ENCODE measurements around the gene VSIR. TPM values are rescaled to one million over a fixed set of nuclear protein-coding genes. Genes with fewer than 3 reads are reported as not detected.

The VSIR gene
- total RNA-seq, 1 donor from 2014 or later = 0.29 TPM

DNA sequence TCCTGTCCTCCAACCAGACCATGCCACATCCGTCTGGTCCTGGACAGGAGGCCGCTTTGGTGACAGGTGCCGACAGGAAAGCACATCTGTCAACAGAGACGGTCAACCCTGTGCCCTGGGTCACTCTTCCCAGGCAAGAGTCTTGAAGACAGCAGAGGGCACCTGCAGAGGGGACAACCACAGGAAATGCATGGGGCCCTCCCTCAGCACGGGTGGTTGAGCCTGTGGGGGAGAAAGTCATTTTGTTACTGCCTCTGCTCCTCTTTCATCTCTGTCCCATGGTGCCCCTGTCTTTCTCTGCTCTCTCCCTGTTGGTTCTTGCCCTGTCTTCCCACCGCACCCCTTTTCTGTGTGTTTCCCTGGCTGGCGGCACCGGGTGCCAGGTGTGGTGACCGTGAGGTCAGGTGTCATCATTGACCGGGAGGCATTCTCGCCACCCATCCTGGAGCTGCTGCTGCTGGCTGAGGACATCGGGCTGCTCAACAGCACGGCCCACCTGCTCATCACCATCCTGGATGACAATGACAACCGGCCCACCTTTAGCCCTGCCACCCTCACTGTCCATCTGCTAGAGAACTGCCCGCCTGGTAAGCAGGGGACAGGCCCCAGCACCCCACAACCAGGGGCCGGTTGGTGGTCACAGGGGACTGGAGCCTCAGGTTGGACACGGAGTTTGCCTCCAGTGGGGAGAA lies 17.6 kb upstream of the VSIR start:
- no peaks in the 10 kb centered on the region for H3K4me1 Mint-ChIP-seq (ENCODE audit: low read depth, unreplicated experiment)
- H3K36me3 Mint-ChIP-seq (ENCODE audit: unreplicated experiment) = peaks cover 11% of the 10 kb centered on the region
- TF ChIP-seq, protein P1, sequence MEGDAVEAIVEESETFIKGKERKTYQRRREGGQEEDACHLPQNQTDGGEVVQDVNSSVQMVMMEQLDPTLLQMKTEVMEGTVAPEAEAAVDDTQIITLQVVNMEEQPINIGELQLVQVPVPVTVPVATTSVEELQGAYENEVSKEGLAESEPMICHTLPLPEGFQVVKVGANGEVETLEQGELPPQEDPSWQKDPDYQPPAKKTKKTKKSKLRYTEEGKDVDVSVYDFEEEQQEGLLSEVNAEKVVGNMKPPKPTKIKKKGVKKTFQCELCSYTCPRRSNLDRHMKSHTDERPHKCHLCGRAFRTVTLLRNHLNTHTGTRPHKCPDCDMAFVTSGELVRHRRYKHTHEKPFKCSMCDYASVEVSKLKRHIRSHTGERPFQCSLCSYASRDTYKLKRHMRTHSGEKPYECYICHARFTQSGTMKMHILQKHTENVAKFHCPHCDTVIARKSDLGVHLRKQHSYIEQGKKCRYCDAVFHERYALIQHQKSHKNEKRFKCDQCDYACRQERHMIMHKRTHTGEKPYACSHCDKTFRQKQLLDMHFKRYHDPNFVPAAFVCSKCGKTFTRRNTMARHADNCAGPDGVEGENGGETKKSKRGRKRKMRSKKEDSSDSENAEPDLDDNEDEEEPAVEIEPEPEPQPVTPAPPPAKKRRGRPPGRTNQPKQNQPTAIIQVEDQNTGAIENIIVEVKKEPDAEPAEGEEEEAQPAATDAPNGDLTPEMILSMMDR (IDR thresholded peaks at IDR 0.05; ENCODE audit: partially characterized antibody, unreplicated experiment) = no peak
- DNase-seq = no peak
- no peak overlapping the region for H3K27ac Mint-ChIP-seq (ENCODE audit: unreplicated experiment)
- peaks cover 7% of the 10 kb centered on the region for H3K27me3 Mint-ChIP-seq (ENCODE audit: unreplicated experiment)
- H3K4me3 Mint-ChIP-seq (ENCODE audit: unreplicated experiment) = no peak overlapping the region
- H3K9me3 Mint-ChIP-seq (ENCODE audit: unreplicated experiment) = no peaks in the 10 kb centered on the region

- H3K36me3 Mint-ChIP-seq (ENCODE audit: unreplicated experiment) = peaks cover 7% of the 10 kb centered on the region
- no peaks in the 10 kb centered on the region for H3K9me3 Mint-ChIP-seq (ENCODE audit: unreplicated experiment)
- no peak for DNase-seq
- no peak overlapping the region for H3K27ac Mint-ChIP-seq (ENCODE audit: unreplicated experiment)
- H3K4me3 Mint-ChIP-seq (ENCODE audit: unreplicated experiment) = no peak overlapping the region
- no peaks in the 10 kb centered on the region for H3K4me1 Mint-ChIP-seq (ENCODE audit: low read depth, unreplicated experiment)
- H3K27me3 Mint-ChIP-seq (ENCODE audit: unreplicated experiment) = peaks cover 3% of the 10 kb centered on the region
- TF ChIP-seq, protein P1 (IDR thresholded peaks at IDR 0.05; ENCODE audit: partially characterized antibody, unreplicated experiment) = no peak
Observed at GRCh38 chr10:71789871-71790270, 16.6 kb upstream of the VSIR start.

GRCh38 chr10:71788954-71789353 lies 15.6 kb upstream of the VSIR start:
- no peak overlapping the region for H3K4me3 Mint-ChIP-seq (ENCODE audit: unreplicated experiment)

GRCh38 chr10:71784679-71785272 lies 11.5 kb upstream of the VSIR start:
- no peaks in the 10 kb centered on the region for H3K4me1 Mint-ChIP-seq (ENCODE audit: low read depth, unreplicated experiment)
- H3K36me3 Mint-ChIP-seq (ENCODE audit: unreplicated experiment) = no peaks in the 10 kb centered on the region
- TF ChIP-seq, protein P1 (IDR thresholded peaks at IDR 0.05; ENCODE audit: partially characterized antibody, unreplicated experiment) = no peak
- peaks cover 2% of the 10 kb centered on the region for H3K9me3 Mint-ChIP-seq (ENCODE audit: unreplicated experiment)
- no peak overlapping the region for H3K4me3 Mint-ChIP-seq (ENCODE audit: unreplicated experiment)
- H3K27me3 Mint-ChIP-seq (ENCODE audit: unreplicated experiment) = peaks cover 5% of the 10 kb centered on the region
- no peak for DNase-seq
- H3K27ac Mint-ChIP-seq (ENCODE audit: unreplicated experiment) = no peak overlapping the region

More at GRCh38 chr10:71788954-71789353, 15.6 kb upstream of the VSIR start:
- Mint-ChIP-seq H3K4me1 (ENCODE audit: low read depth, unreplicated experiment) (no peaks in the 10 kb centered on the region), H3K27me3 (ENCODE audit: unreplicated experiment) (peaks cover 3% of the 10 kb centered on the region), H3K27ac (ENCODE audit: unreplicated experiment) (no peak overlapping the region), H3K9me3 (ENCODE audit: unreplicated experiment) (peaks cover 2% of the 10 kb centered on the region), H3K36me3 (ENCODE audit: unreplicated experiment) (no peaks in the 10 kb centered on the region)
- DNase-seq = no peak
- TF ChIP-seq, protein P1 (IDR thresholded peaks at IDR 0.05; ENCODE audit: partially characterized antibody, unreplicated experiment) = no peak
